GM12801 (cell line): Measurements from ENCODE around the gene PSME4.

Experiments used
- CTCF ChIP-seq: IDR thresholded peaks from one replicate; pipeline ENCODE4 v1.5.1; 2011; ENCODE audit warnings: control low read depth; ENCODE audit not compliant: insufficient read length; ENCODE audit errors: extremely low read depth

Gene PSME4

GRCh38 chr2:53874401-53874950, 96.3 kb downstream of the PSME4 start:
- TF ChIP-seq CTCF = no peak

- no peak for TF ChIP-seq CTCF
Observed at GRCh38 chr2:53867773-53868172, 103.0 kb downstream of the PSME4 start.

- TF ChIP-seq CTCF = no peak
Observed at GRCh38 chr2:53867169-53867568, 103.6 kb downstream of the PSME4 start.

GRCh38 chr2:53865962-53866361, 104.8 kb downstream of the PSME4 start:
- no peak for TF ChIP-seq CTCF

GRCh38 chr2:53865264-53865663, 105.5 kb downstream of the PSME4 start:
- no peak for TF ChIP-seq CTCF

GRCh38 chr2:53863538-53864227, 107.1 kb downstream of the PSME4 start:
- no peak for TF ChIP-seq CTCF

GRCh38 chr2:53861824-53862223, 109.0 kb downstream of the PSME4 start:
- TF ChIP-seq CTCF = no peak
